Measurements from ENCODE around the gene CNOT2.

CNOT2 gene
- 34.2 to 96.2 (median 55.5) reads per million in 18 experiments for total RNA-seq

DNA sequence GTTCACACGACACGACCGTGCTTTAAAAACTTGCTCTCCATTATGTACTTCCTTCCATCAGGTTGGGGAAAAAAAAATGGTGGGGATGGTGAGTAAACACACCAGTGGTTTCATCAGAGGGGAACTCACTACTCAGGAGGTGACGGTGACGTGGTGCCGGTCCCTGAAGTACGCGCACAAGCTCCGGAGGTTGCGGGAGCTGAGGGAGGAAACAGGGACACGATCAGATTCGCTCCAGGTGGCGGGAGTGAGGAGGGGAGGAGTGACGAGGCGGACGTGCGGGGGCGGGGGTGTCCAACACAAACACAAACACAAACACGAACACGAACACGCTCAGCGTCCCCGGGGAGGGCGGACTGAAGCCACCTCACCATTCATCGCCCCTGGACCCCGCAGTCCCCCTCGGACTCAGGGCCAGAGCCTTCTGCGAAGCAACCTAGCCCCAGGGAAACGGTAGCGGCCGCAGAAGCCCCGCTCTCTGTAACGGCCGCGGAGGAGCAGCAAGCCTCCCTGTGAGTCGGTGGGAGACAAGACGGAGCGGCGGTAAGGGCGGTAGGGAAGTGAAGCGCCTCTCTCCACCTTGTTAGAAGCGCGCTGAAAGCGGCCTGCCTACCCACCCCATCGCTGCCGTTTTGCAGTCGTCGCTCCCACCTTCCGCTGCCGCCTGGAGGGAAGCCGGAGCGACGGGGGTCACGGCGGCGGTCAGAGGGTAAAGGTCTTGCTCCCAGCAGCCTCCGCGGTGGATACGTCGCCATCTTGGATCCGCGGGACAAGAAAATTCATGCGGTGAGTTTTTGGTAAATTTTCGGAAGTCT lies at the start of gene CNOT2:
TSS of gene CNOT2 (plus strand) at position 739 of the 815 bp plus-strand sequence. CDS start 34,794 bp downstream, outside the sequence.
- peak; percentile 82 to 91 for DNase-seq

DNA sequence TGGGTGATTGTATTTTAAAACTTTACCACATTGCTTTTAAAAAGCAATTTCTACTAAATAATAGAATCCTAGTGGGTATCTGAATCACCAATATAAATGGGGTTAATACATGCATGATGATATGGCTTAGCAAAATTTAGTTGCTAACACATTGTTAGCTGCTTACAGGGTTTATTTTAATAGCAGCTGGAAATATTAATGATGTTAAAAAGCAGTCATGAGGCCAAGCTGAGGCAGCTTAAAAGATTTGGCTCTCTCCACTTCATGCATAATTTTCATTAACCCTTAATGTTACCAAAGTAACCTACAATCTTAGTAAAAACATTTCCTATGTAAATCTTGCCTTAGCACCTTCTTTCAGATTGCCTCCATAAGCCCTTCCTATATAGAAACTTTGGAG lies 49.2 kb upstream of the CNOT2 start:
- DNase-seq: no peak

- peak; percentile 17 to 72 for DNase-seq
These were observed 46.4 kb upstream of the CNOT2 start for GRCh38 chr12:70196811-70197281.

DNA sequence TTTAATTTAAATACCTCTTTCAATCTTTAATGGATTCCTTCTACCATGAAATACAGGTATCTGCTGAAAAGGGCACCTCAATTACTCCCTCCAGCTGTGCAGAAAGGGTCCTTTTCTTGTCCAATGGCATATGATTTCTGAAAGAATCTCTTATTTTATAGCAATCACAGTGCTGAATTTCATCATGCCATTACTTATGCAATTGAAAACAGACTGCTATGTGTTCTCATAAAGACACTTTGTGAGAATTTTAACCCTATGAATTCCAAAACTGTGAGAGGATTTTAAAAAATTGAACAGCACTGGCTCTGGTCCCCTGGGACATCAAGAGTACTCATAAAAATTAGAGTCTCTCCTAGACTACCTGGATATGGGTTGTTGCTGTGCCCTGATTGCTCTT lies 45.9 kb upstream of the CNOT2 start:
- peak; percentile 14 to 72 for DNase-seq

DNA sequence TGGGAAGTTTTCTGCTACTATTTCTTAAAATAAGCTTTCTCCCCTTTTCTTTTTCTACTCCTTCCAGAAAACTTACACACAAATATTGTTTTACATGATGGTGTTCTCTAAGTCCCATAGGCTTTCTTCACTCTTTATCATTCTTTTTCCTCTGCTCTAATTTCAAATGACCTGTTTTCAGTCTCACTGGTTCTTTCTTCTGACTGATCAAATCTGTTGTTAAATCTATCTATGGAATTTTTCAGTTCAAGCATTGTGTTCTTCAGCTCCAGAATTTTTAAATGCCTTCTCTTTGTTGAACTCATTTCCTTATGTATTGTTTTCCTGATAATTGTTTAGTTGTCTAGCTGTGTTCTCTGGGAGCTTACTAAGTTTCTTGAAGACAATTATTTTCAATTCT lies 29.5 kb upstream of the CNOT2 start:
- DNase-seq: no peak

- no peak for DNase-seq
These were observed 28.1 kb upstream of the CNOT2 start for GRCh38 chr12:70214972-70215617.

GRCh38 chr12:70217416-70217815 lies 25.8 kb upstream of the CNOT2 start:
- DNase-seq: no peak

- no peak for DNase-seq
These were observed 21.6 kb upstream of the CNOT2 start for GRCh38 chr12:70221626-70222025.

DNA sequence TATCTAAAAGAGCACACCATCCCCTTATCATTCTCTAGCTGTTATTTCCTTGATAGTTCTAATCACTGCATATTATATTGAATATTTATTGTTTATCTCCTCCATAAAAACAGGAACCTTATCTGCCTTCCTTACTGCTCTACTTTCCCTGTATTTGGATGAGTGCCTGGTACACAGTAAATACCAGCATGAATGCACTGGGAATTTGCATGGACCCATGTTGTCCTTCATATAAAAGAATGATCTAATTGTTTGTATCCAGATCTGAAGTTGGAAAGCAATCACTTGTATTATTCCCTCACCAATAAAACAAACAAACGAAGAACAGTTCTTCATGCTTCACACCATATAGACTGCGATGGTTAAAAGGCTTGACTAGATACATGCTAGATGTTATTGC lies 15.3 kb upstream of the CNOT2 start:
- DNase-seq: no peak

DNA sequence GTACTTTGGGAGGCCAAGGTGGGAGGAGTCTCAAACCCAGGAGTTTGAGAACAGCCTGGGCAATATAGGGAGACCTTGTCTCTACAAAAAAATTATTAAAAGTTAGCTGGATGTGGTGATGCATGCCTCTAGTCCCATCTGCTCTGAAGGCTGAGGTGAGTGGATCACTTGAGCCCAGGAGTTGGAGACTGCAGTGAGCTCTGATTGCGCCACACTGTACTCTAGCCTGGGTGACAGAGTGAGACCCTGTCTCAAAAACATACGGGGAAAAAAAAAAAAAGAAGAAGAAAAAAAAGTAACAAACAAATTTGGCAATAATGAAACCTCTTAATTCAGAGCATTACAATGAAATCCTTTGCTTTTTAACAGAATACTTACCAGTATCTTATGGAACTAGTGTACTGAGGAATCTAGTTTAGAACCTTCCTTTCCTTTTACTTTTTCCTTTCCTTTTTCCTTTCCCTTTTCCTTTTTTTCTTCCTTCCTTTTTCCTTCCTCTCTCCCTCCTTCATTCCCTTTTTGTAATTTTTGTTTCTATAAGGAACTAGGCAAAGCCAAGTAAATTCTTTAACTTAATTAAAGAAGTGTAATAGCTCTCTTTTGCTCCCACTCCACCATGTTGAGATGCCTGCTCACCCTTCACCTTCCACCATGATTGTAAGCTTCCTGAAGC lies 12.2 kb upstream of the CNOT2 start:
- no peak for DNase-seq

- DNase-seq: no peak
These were observed 6.2 kb upstream of the CNOT2 start for GRCh38 chr12:70236990-70237389.

DNA sequence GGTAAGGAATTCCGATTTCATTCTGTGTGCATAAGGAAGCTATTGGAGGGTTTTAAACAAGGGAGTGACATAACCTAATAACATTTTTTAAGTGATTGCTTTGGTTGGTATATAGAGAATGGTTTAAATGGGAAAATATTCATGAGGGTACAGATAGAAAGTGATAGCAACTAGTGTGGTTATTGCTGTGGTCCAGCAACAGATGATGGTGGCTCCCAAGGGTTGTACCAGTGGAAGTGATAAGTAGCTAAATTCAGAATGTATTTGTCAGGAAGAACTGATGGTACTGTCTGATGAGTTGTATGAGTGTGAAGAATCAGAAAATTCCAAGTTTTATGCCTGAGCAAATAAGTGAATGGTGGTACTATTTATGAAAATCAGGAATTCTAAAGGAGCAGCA lies 2.6 kb upstream of the CNOT2 start:
- DNase-seq: no peak

- no peak for DNase-seq
These were observed 1.4 kb upstream of the CNOT2 start for GRCh38 chr12:70241845-70242244.

GRCh38 chr12:70243510-70244371 lies 508 bp downstream of the CNOT2 start:
- peak; percentile 51 to 72 for DNase-seq

GRCh38 chr12:70244409-70244808 lies 1.2 kb downstream of the CNOT2 start:
- DNase-seq: no peak

DNA sequence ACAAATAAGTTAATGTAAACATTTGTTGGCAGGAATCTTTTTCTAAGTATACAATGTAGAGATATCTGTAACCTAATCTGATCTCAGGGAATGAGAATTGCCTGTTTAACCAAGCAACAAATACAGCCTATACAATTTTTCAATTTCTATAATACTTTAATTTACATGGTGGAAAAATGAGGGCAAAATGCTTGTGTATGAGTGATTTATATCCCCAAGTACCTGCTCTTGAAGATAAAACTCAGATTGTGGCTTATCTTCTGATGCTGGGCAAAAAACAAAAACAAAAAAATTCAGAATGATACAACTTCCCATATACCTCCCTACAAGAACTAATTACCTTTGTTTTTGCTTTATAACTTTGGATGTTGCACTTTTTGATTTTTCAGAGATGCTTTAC lies 2.2 kb downstream of the CNOT2 start:
- DNase-seq: no peak

DNA sequence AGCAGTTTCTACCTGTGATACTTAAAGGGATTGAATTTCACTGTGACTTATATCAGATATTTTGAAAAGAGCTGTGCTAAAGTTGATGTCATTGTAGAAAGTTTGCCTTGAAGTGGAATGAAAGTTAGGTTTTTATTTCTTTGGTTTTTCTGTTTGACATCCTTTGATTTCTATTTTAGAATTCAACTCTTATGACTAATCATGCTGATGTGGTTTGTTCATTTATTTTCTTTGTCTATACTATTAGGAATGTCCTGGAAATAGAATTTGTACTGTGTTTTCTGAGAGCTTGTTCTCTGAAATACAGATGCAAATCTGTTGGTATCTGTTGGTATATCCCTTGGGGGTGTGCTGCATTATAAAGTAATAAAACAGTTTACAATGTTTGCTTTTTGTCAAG lies 3.3 kb downstream of the CNOT2 start:
- DNase-seq: no peak

DNA sequence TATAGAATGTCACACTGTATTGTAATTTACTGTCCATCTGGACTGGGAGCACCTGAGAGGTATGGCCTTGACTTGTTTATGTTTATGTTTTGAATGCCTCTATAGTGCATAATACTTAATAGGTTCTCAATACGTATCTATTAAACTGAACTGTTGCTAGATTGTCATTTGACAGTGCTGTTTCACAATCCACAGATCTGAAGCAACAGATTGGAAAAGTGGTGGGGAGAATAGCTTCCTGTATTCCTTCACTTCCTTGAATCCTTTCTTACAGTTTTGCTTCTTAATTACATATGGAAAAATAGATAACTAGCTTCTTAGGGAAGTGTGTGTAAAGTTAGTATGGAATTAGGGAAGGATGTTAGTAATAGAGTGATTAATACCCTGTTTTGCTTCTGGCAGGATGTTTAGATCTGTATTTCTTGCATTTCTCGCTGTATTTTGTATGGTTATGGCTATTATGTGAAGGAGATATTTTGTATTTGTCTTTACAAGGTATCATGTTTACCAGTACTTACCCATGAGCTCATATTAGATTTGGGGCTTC lies 4.5 kb downstream of the CNOT2 start:
- peak; percentile 37 to 54 for DNase-seq

- no peak for DNase-seq
These were observed 5.6 kb downstream of the CNOT2 start for GRCh38 chr12:70248876-70249275.

DNA sequence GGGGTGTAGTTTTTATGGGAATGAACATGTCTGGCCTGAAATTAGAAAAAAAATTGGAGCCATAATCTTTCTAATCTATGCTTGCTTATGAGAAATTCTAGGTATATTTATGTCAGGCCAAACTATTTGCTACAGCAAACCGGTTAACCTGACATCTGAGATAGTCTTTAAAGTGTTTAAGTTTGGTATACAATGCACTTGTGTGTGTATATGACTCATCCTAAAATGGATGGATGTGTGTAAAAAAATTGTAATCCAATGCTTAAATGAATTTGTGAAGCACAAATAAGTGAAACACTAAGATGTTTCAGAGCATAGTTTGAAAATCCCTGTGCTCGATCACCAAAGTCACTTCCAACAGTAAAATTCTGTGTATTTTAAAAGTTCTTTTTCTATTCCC lies 6.7 kb downstream of the CNOT2 start:
- DNase-seq: no peak

DNA sequence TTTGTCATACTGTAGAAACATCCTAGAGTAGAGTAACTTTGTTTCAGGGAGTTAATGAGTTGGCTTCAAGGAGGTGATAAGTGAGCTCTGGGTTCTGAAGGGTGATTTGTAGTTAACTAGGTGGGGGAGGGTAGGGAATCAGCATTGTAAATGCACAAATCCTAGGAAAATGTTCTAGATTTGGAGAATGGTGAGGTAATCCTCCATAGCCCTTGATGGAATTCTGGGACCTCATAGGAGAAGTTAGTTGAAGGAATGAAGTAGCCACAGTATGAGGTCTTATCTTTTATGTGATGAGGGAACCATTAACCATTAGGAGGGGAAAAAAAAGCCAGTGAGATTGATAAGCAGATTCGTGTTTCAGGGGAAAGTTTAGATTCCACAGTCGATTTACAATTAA lies 8.0 kb downstream of the CNOT2 start:
- DNase-seq: no peak

- no peak for DNase-seq
These were observed 8.4 kb downstream of the CNOT2 start for GRCh38 chr12:70251661-70252060.
